ENCODE data around the gene IL10RA.

The IL10RA gene

GRCh38 chr11:117993988-117994745 is 8.0 kb downstream of the IL10RA start:
- no peaks in the 10 kb centered on the region for H3K27me3 Mint-ChIP-seq
- H3K27ac Mint-ChIP-seq: peak overlapping the region; percentile 89
- H3K4me1 Mint-ChIP-seq (ENCODE audit: low read depth): peaks cover 85% of the 10 kb centered on the region
- H3K9me3 Mint-ChIP-seq (ENCODE audit: low read depth): no peaks in the 10 kb centered on the region
- peaks cover 41% of the 10 kb centered on the region for H3K36me3 Mint-ChIP-seq
- H3K4me3 Mint-ChIP-seq: peak overlapping the region; percentile 35

DNA sequence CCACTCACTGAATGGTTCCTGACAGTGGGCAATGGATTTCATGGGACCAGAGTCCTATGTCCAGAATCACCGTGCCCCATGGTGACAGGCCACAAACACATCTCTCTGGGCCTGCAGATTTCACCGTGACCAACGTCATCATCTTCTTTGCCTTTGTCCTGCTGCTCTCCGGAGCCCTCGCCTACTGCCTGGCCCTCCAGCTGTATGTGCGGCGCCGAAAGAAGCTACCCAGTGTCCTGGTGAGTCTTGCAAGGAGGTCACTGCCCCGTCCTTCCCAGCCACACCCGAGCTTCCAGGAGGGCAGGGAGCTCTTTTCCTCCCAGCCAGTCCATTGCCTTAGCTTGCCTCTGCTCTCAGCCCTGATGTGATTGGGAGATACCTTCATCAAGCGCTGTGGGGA is 9.3 kb downstream of the IL10RA start:
- no peaks in the 10 kb centered on the region for H3K9me3 Mint-ChIP-seq (ENCODE audit: low read depth)
- H3K4me1 Mint-ChIP-seq (ENCODE audit: low read depth): peaks cover 81% of the 10 kb centered on the region
- peaks cover 34% of the 10 kb centered on the region for H3K36me3 Mint-ChIP-seq
- H3K27me3 Mint-ChIP-seq: no peaks in the 10 kb centered on the region
- H3K27ac Mint-ChIP-seq: peak overlapping the region; percentile 89
- no peak overlapping the region for H3K4me3 Mint-ChIP-seq

- Mint-ChIP-seq H3K36me3 (peaks cover 34% of the 10 kb centered on the region), H3K27ac (peak overlapping the region; percentile 89), H3K4me3 (no peak overlapping the region), H3K4me1 (ENCODE audit: low read depth) (peaks cover 81% of the 10 kb centered on the region), H3K9me3 (ENCODE audit: low read depth) (no peaks in the 10 kb centered on the region), H3K27me3 (no peaks in the 10 kb centered on the region)
Measured at GRCh38 chr11:117996058-117996457, 9.9 kb downstream of the IL10RA start.

DNA sequence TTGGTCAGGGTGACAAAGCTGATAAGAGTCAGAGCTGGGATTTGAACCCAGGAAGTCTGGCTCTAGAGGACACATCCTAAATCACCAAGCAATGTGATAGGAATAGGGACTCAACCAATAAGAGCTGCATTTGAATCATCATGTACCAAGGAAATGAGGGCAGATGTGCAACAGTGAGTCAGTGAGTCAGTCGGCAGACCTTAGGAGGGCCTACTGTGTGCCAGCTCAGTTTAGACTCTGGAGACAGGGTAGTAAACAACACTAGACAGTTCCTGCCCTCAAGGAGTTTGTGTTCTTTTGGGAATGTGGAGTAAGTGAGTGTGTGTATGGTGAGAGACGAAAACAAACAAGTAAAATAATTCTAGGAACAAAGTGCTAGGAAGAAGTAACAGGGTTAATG is 11.2 kb downstream of the IL10RA start:
- H3K4me1 Mint-ChIP-seq (ENCODE audit: low read depth): peaks cover 82% of the 10 kb centered on the region
- H3K9me3 Mint-ChIP-seq (ENCODE audit: low read depth): no peaks in the 10 kb centered on the region
- H3K4me3 Mint-ChIP-seq: peak overlapping the region; percentile 52
- peak overlapping the region; percentile 87 for H3K27ac Mint-ChIP-seq
- no peaks in the 10 kb centered on the region for H3K27me3 Mint-ChIP-seq
- peaks cover 31% of the 10 kb centered on the region for H3K36me3 Mint-ChIP-seq

GRCh38 chr11:117997823-117998579 is 11.8 kb downstream of the IL10RA start:
- Mint-ChIP-seq H3K36me3 (peaks cover 25% of the 10 kb centered on the region), H3K4me3 (peak overlapping the region; percentile 52), H3K4me1 (ENCODE audit: low read depth) (peaks cover 82% of the 10 kb centered on the region), H3K9me3 (ENCODE audit: low read depth) (no peaks in the 10 kb centered on the region), H3K27ac (peak overlapping the region; percentile 87), H3K27me3 (no peaks in the 10 kb centered on the region)

GRCh38 chr11:117998664-117999353 is 12.6 kb downstream of the IL10RA start:
- H3K4me3 Mint-ChIP-seq: peak overlapping the region; percentile 30
- peaks cover 25% of the 10 kb centered on the region for H3K36me3 Mint-ChIP-seq
- peaks cover 82% of the 10 kb centered on the region for H3K4me1 Mint-ChIP-seq (ENCODE audit: low read depth)
- no peaks in the 10 kb centered on the region for H3K27me3 Mint-ChIP-seq
- no peaks in the 10 kb centered on the region for H3K9me3 Mint-ChIP-seq (ENCODE audit: low read depth)
- H3K27ac Mint-ChIP-seq: peak overlapping the region; percentile 87

DNA sequence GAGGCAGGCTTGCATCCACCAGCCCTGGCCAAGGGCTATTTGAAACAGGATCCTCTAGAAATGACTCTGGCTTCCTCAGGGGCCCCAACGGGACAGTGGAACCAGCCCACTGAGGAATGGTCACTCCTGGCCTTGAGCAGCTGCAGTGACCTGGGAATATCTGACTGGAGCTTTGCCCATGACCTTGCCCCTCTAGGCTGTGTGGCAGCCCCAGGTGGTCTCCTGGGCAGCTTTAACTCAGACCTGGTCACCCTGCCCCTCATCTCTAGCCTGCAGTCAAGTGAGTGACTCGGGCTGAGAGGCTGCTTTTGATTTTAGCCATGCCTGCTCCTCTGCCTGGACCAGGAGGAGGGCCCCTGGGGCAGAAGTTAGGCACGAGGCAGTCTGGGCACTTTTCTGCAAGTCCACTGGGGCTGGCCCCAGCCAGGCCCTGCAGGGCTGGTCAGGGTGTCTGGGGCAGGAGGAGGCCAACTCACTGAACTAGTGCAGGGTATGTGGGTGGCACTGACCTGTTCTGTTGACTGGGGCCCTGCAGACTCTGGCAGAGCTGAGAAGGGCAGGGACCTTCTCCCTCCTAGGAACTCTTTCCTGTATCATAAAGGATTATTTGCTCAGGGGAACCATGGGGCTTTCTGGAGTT is 13.3 kb downstream of the IL10RA start:
- H3K36me3 Mint-ChIP-seq: peaks cover 25% of the 10 kb centered on the region
- no peak overlapping the region for H3K4me3 Mint-ChIP-seq

DNA sequence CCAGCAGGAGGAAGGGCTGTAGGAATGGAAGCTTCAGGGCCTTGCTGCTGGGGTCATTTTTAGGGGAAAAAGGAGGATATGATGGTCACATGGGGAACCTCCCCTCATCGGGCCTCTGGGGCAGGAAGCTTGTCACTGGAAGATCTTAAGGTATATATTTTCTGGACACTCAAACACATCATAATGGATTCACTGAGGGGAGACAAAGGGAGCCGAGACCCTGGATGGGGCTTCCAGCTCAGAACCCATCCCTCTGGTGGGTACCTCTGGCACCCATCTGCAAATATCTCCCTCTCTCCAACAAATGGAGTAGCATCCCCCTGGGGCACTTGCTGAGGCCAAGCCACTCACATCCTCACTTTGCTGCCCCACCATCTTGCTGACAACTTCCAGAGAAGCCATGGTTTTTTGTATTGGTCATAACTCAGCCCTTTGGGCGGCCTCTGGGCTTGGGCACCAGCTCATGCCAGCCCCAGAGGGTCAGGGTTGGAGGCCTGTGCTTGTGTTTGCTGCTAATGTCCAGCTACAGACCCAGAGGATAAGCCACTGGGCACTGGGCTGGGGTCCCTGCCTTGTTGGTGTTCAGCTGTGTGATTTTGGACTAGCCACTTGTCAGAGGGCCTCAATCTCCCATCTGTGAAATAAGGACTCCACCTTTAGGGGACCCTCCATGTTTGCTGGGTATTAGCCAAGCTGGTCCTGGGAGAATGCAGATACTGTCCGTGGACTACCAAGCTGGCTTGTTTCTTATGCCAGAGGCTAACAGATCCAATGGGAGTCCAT is 14.1 kb downstream of the IL10RA start:
- Mint-ChIP-seq H3K27me3 (no peaks in the 10 kb centered on the region), H3K36me3 (peaks cover 25% of the 10 kb centered on the region), H3K4me3 (peak overlapping the region; percentile 38), H3K4me1 (ENCODE audit: low read depth) (peaks cover 84% of the 10 kb centered on the region), H3K27ac (peak overlapping the region; percentile 100), H3K9me3 (ENCODE audit: low read depth) (no peaks in the 10 kb centered on the region)

More for the DNA sequence above, 13.3 kb downstream of the IL10RA start:
- Mint-ChIP-seq H3K4me1 (ENCODE audit: low read depth) (peaks cover 83% of the 10 kb centered on the region), H3K9me3 (ENCODE audit: low read depth) (no peaks in the 10 kb centered on the region), H3K27ac (peak overlapping the region; percentile 100), H3K27me3 (no peaks in the 10 kb centered on the region)

- Mint-ChIP-seq H3K27me3 (no peaks in the 10 kb centered on the region), H3K9me3 (ENCODE audit: low read depth) (no peaks in the 10 kb centered on the region)
Measured at GRCh38 chr11:118000850-118001228, 14.6 kb downstream of the IL10RA start.

GRCh38 chr11:118001494-118001971 is 15.3 kb downstream of the IL10RA start:
- Mint-ChIP-seq H3K9me3 (ENCODE audit: low read depth) (no peaks in the 10 kb centered on the region), H3K36me3 (peaks cover 23% of the 10 kb centered on the region), H3K27me3 (no peaks in the 10 kb centered on the region), H3K4me3 (peak overlapping the region; percentile 81), H3K27ac (peak overlapping the region; percentile 100), H3K4me1 (ENCODE audit: low read depth) (peaks cover 90% of the 10 kb centered on the region)

More at GRCh38 chr11:118000850-118001228, 14.6 kb downstream of the IL10RA start:
- H3K4me3 Mint-ChIP-seq: no peak overlapping the region
- peaks cover 85% of the 10 kb centered on the region for H3K4me1 Mint-ChIP-seq (ENCODE audit: low read depth)
- peaks cover 25% of the 10 kb centered on the region for H3K36me3 Mint-ChIP-seq
- peak overlapping the region; percentile 100 for H3K27ac Mint-ChIP-seq

GRCh38 chr11:118002010-118002540 is 15.9 kb downstream of the IL10RA start:
- peak overlapping the region; percentile 100 for H3K27ac Mint-ChIP-seq
- H3K4me3 Mint-ChIP-seq: peak overlapping the region; percentile 81
- no peaks in the 10 kb centered on the region for H3K9me3 Mint-ChIP-seq (ENCODE audit: low read depth)
- H3K36me3 Mint-ChIP-seq: peaks cover 19% of the 10 kb centered on the region
- peaks cover 92% of the 10 kb centered on the region for H3K4me1 Mint-ChIP-seq (ENCODE audit: low read depth)
- no peaks in the 10 kb centered on the region for H3K27me3 Mint-ChIP-seq

GRCh38 chr11:118002541-118003423 is 16.6 kb downstream of the IL10RA start:
- H3K27ac Mint-ChIP-seq: peak overlapping the region; percentile 100
- peak overlapping the region; percentile 81 for H3K4me3 Mint-ChIP-seq
- no peaks in the 10 kb centered on the region for H3K9me3 Mint-ChIP-seq (ENCODE audit: low read depth)
- peaks cover 12% of the 10 kb centered on the region for H3K36me3 Mint-ChIP-seq
- peaks cover 92% of the 10 kb centered on the region for H3K4me1 Mint-ChIP-seq (ENCODE audit: low read depth)
- H3K27me3 Mint-ChIP-seq: no peaks in the 10 kb centered on the region

GRCh38 chr11:118003456-118003855 is 17.3 kb downstream of the IL10RA start:
- Mint-ChIP-seq H3K4me1 (ENCODE audit: low read depth) (peaks cover 92% of the 10 kb centered on the region), H3K27me3 (no peaks in the 10 kb centered on the region), H3K9me3 (ENCODE audit: low read depth) (no peaks in the 10 kb centered on the region), H3K36me3 (peaks cover 6% of the 10 kb centered on the region), H3K4me3 (peak overlapping the region; percentile 81), H3K27ac (peak overlapping the region; percentile 100)

All from activated naive CD8-positive, alpha-beta T cell (primary cell).